Mesenchymal stem cell (in vitro differentiated cells and primary cell): Measurements from ENCODE around the gene ADRB2.

Experiments used
- DNase-seq: peaks from one replicate; pipeline ENCODE4 v3.0.0-alpha.2; 2013
- H2AFZ ChIP-seq: one replicate; pipeline ENCODE4 v1.6.1; 2013; ENCODE audit warnings: low read depth, mild to moderate bottlenecking, control low read depth, inconsistent platforms, low read length, moderate library complexity
- H2AK5ac ChIP-seq: 2 replicates; pipeline ENCODE4 v1.6.1; 2013; ENCODE audit warnings: low read length, moderate library complexity, mild to moderate bottlenecking, inconsistent platforms; ENCODE audit not compliant: severe bottlenecking
- H2BK120ac ChIP-seq: one replicate; pipeline ENCODE4 v1.6.1; 2013; ENCODE audit warnings: low read depth, mild to moderate bottlenecking, inconsistent platforms, low read length, moderate library complexity
- H2BK12ac ChIP-seq, 2 experiments: one replicate each; pipeline ENCODE4 v1.6.1; 2013; ENCODE audit warnings: inconsistent platforms in 2 of 2, low read length in 2 of 2, mild to moderate bottlenecking in 2 of 2, moderate library complexity in 2 of 2, control low read depth in 1 of 2
- H2BK15ac ChIP-seq: one replicate; pipeline ENCODE4 v1.6.1; 2013; ENCODE audit warnings: mild to moderate bottlenecking, low read depth, inconsistent platforms; ENCODE audit not compliant: poor library complexity, severe bottlenecking
- H2BK5ac ChIP-seq: 2 replicates; pipeline ENCODE4 v1.6.1; 2013; ENCODE audit warnings: low read depth, mild to moderate bottlenecking, low read length, control low read depth, inconsistent platforms; ENCODE audit not compliant: poor library complexity, severe bottlenecking
- H3K14ac ChIP-seq, 2 experiments: one replicate each; pipeline ENCODE4 v1.6.1; 2013; ENCODE audit warnings: inconsistent platforms in 2 of 2, low read length in 2 of 2, control low read depth in 1 of 2, mild to moderate bottlenecking in 1 of 2, moderate library complexity in 1 of 2
- H3K18ac ChIP-seq, 2 experiments: one replicate each; pipeline ENCODE4 v1.6.1; 2013; ENCODE audit warnings: inconsistent platforms in 2 of 2, low read length in 2 of 2, control low read depth in 1 of 2, low read depth in 1 of 2, mild to moderate bottlenecking in 1 of 2
- H3K23ac ChIP-seq, 2 experiments: one replicate each; pipeline ENCODE4 v1.6.1; 2013; ENCODE audit warnings: inconsistent platforms in 2 of 2, low read length in 2 of 2, mild to moderate bottlenecking in 2 of 2, moderate library complexity in 2 of 2, control low read depth in 1 of 2
- H3K27ac ChIP-seq: 2 replicates; pipeline ENCODE4 v1.5.1; 2013; ENCODE audit warnings: mild to moderate bottlenecking, moderate library complexity, low read length, control low read depth, inconsistent platforms; ENCODE audit not compliant: poor library complexity, severe bottlenecking
- H3K27me3 ChIP-seq, 2 experiments: 2 replicates each; pipeline versions ENCODE4 v1.6.1 to v1.7.0; 2013; ENCODE audit warnings: low read length in 2 of 2, mild to moderate bottlenecking in 2 of 2, moderate library complexity in 2 of 2, control low read depth in 1 of 2, inconsistent platforms in 1 of 2; ENCODE audit not compliant: control insufficient read depth in 1 of 2, insufficient read depth in 1 of 2
- H3K36me3 ChIP-seq, 2 experiments: 2 replicates each; pipeline versions ENCODE4 v1.6.1 to v1.7.0; 2013; ENCODE audit warnings: low read length in 2 of 2, control low read depth in 1 of 2, inconsistent platforms in 1 of 2, low read depth in 1 of 2, mild to moderate bottlenecking in 1 of 2; ENCODE audit not compliant: insufficient read depth in 2 of 2, control insufficient read depth in 1 of 2
- H3K4ac ChIP-seq, 2 experiments: one replicate each; pipeline ENCODE4 v1.6.1; 2013; ENCODE audit warnings: inconsistent platforms in 2 of 2, low read length in 2 of 2, mild to moderate bottlenecking in 2 of 2, moderate library complexity in 2 of 2, control low read depth in 1 of 2, low read depth in 1 of 2
- H3K4me1 ChIP-seq: 2 replicates; pipeline ENCODE4 v1.6.1; 2013; ENCODE audit warnings: low read depth, low read length, control low read depth; ENCODE audit not compliant: control insufficient read depth, insufficient read depth
- H3K4me2 ChIP-seq: 2 replicates; pipeline ENCODE4 v1.6.1; 2013; ENCODE audit warnings: low read length, mild to moderate bottlenecking, inconsistent platforms; ENCODE audit not compliant: poor library complexity, severe bottlenecking
- H3K4me3 ChIP-seq, 2 experiments: 2 replicates each; pipeline versions ENCODE4 v1.5.1 to v1.7.0; 2013; ENCODE audit warnings: low read length in 2 of 2, mild to moderate bottlenecking in 2 of 2, control low read depth in 1 of 2, low read depth in 1 of 2; ENCODE audit not compliant: insufficient read depth in 1 of 2
- H3K79me1 ChIP-seq: replicated peaks from 2 replicates; pipeline ENCODE4 v1.6.1; 2013; ENCODE audit warnings: mild to moderate bottlenecking, control low read depth, low read length, inconsistent platforms; ENCODE audit not compliant: poor library complexity, severe bottlenecking
- H3K9ac ChIP-seq: 2 replicates; pipeline ENCODE4 v1.7.0; 2013; ENCODE audit warnings: mild to moderate bottlenecking, low read length, moderate library complexity
- H3K9me3 ChIP-seq: 2 replicates; pipeline ENCODE4 v1.7.0; 2013; ENCODE audit warnings: mild to moderate bottlenecking, low read length; ENCODE audit not compliant: control insufficient read depth
- H4K8ac ChIP-seq: one replicate; pipeline ENCODE4 v1.6.1; 2013; ENCODE audit warnings: inconsistent platforms, mild to moderate bottlenecking, low read length, moderate library complexity
- H4K91ac ChIP-seq: one replicate; pipeline ENCODE4 v1.6.1; 2013; ENCODE audit warnings: mild to moderate bottlenecking, low read length, inconsistent platforms
- WGBS: methylation state at CpG from one replicate; pipeline ENCODE4 v1.1.7; 2013; ENCODE audit warnings: mixed read lengths; 5-methylcytosine and 5-hydroxymethylcytosine counted together

The ADRB2 gene

GRCh38 chr5:148808864-148809642 lies 17.4 kb upstream of the ADRB2 start:
- Histone ChIP-seq H2AK5ac (no peak overlapping the region), H3K36me3 (no peaks in the 10 kb centered on the region), H3K14ac (peak overlapping the region in 1 of 2 experiments; percentile 49), H3K4me3 (no peak overlapping the region), H3K4ac (peak overlapping the region in 1 of 2 experiments; percentile 86), H3K4me1 (peaks cover 11% of the 10 kb centered on the region), H2AFZ (no peak overlapping the region), H2BK5ac (no peak overlapping the region), H2BK12ac (peak overlapping the region in 1 of 2 experiments; percentile 51), H3K27me3 (no peaks in the 10 kb centered on the region), H3K79me1 (no peaks in the 10 kb centered on the region), H3K27ac (no peak overlapping the region), H3K23ac (no peak overlapping the region), H4K91ac (peak overlapping the region; percentile 36), H3K4me2 (no peak overlapping the region), H2BK15ac (peak overlapping the region; percentile 68), H3K9ac (no peak overlapping the region), H3K9me3 (no peaks in the 10 kb centered on the region), H2BK120ac (peak overlapping the region; percentile 71), H3K18ac (peak overlapping the region; percentile 66 to 86), H4K8ac (peak overlapping the region; percentile 96)
- DNase-seq: no peak
- 8% methylated on average over 3 of the region's 10 CpGs for WGBS

- no peak overlapping the region for H3K4me2 ChIP-seq
- H3K18ac ChIP-seq: no peak overlapping the region
- H3K4ac ChIP-seq: no peak overlapping the region
- no peak overlapping the region for H3K27ac ChIP-seq
- no peak overlapping the region for H2AFZ ChIP-seq
- H3K23ac ChIP-seq: no peak overlapping the region
- no peak overlapping the region for H2BK5ac ChIP-seq
- no CpG with 5 or more reads among the region's 3 CpGs for WGBS
- H4K8ac ChIP-seq: no peak overlapping the region
- no peaks in the 10 kb centered on the region for H3K9me3 ChIP-seq
- H2BK120ac ChIP-seq: no peak overlapping the region
- no peak for DNase-seq
- no peak overlapping the region for H2BK15ac ChIP-seq
- no peak overlapping the region for H2AK5ac ChIP-seq
- H3K27me3 ChIP-seq: peaks cover 0 to 1% of the 10 kb centered on the region in 2 experiments
- no peaks in the 10 kb centered on the region for H3K79me1 ChIP-seq
- H3K14ac ChIP-seq: no peak overlapping the region
- H3K36me3 ChIP-seq: no peaks in the 10 kb centered on the region
- no peak overlapping the region for H3K9ac ChIP-seq
- H3K4me3 ChIP-seq: no peak overlapping the region
- no peak overlapping the region for H2BK12ac ChIP-seq
- no peak overlapping the region for H4K91ac ChIP-seq
- peaks cover 11% of the 10 kb centered on the region for H3K4me1 ChIP-seq
Observed at GRCh38 chr5:148809781-148810524, 16.5 kb upstream of the ADRB2 start.

- Histone ChIP-seq H3K27ac (no peak overlapping the region), H3K4me3 (no peak overlapping the region), H2BK5ac (no peak overlapping the region), H3K79me1 (no peaks in the 10 kb centered on the region), H3K18ac (no peak overlapping the region), H2AK5ac (no peak overlapping the region), H3K23ac (no peak overlapping the region), H4K91ac (no peak overlapping the region), H3K4me1 (peaks cover 7% of the 10 kb centered on the region), H2BK120ac (no peak overlapping the region), H4K8ac (no peak overlapping the region), H3K9ac (no peak overlapping the region), H3K27me3 (peaks cover 0 to 7% of the 10 kb centered on the region in 2 experiments), H2AFZ (no peak overlapping the region), H3K36me3 (no peaks in the 10 kb centered on the region), H3K4ac (no peak overlapping the region), H2BK15ac (no peak overlapping the region), H3K14ac (no peak overlapping the region), H3K9me3 (no peaks in the 10 kb centered on the region), H2BK12ac (no peak overlapping the region), H3K4me2 (no peak overlapping the region)
- DNase-seq: no peak
- WGBS: 83% methylated on average over 2 of the region's 2 CpGs
Observed at GRCh38 chr5:148810823-148811222, 15.6 kb upstream of the ADRB2 start.

- Histone ChIP-seq H2BK5ac (no peak overlapping the region), H3K27me3 (peaks cover 0 to 7% of the 10 kb centered on the region in 2 experiments), H2BK12ac (no peak overlapping the region), H4K8ac (no peak overlapping the region), H3K79me1 (no peaks in the 10 kb centered on the region), H3K4ac (no peak overlapping the region), H2BK120ac (no peak overlapping the region), H3K4me1 (peaks cover 5% of the 10 kb centered on the region), H4K91ac (no peak overlapping the region), H3K23ac (no peak overlapping the region), H3K18ac (no peak overlapping the region), H3K36me3 (no peaks in the 10 kb centered on the region), H2AFZ (no peak overlapping the region), H3K9me3 (no peaks in the 10 kb centered on the region), H3K4me3 (no peak overlapping the region), H3K4me2 (no peak overlapping the region), H3K14ac (no peak overlapping the region), H3K27ac (no peak overlapping the region), H2AK5ac (no peak overlapping the region), H3K9ac (no peak overlapping the region), H2BK15ac (no peak overlapping the region)
- 55% methylated on average over 1 of the region's 1 CpG for WGBS
- DNase-seq: peak; percentile 44
Observed at GRCh38 chr5:148811756-148812155, 14.7 kb upstream of the ADRB2 start.
